HuH-7.5 (cell line): Measurements from ENCODE around the gene MRPS6.

ENCODE experiments used
- DNase-seq: peaks from one replicate; pipeline ENCODE4 v3.0.0; 2011; ENCODE audit warnings: low spot score

MRPS6 gene

GRCh38 chr21:34100790-34101189, 27.4 kb downstream of the MRPS6 start:
- DNase-seq: no peak

DNA sequence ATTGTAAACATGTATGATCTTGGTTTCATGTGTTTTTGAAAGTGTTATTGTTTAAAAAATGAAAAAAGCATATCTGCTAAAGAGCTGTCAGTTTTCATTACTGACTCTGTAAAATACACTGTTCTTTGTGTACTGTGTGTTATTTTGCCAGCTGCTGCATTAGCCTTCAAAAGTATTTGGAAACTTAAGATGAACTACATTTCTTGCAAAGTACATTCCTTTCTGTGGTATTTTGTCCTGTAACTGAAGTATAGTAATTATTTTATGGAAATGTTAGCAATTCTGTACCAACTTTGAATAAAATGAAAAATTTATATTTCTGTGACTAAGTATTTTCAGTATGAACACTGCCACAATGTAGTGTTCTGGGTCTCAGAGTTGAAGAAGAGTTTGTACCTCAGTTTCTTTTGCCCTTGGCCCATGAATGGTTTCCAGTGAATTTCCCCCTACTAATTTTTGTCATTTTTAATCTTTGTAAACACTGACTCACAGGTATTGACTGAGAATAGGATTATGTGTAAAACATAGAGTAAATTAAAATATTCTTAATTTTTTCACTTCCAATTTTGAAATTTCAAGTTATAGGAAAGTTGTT, 32.7 kb downstream of the MRPS6 start:
- DNase-seq: no peak

DNA sequence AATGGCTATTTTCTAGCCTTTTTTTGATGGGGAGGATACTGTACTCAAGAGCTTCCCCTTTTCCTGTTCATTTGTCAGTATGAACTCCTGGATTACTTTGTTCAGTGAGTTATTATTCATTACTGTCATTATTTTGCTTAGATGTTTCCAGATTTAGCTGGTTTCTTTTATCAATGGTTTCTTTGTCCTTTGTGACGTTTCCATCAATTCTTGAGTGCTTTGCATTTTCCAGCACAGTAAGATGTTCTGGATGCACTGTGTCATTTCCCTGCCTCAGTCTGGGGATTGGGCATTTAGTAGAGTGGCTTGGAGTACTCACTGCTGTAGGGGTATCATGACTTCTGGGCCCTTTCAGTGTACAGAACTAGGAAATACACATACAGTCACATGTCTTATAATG, 34.2 kb downstream of the MRPS6 start:
- no peak for DNase-seq

DNA sequence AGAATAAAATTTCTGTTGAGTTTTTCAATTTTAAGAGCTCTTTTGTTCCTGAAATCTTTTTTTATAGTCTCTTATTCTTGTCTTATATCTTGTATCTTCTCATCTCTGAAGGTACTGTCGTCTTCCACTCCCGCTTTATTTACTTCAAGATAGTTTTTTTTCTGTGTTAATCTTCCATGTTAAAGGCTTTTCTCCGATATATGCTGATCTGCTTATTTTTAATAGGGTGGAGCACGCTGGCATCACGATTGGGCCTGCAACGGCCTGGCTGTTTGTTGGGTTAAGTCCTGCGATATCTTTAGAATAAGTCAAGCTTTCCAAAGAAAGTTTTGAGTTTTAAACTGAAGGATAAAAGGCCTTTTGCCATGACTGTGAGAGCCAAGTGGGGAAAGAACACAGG, 35.7 kb downstream of the MRPS6 start:
- DNase-seq: no peak

- DNase-seq: no peak
Observed at GRCh38 chr21:34110594-34111202, 37.3 kb downstream of the MRPS6 start.

GRCh38 chr21:34112316-34113033, 39.1 kb downstream of the MRPS6 start:
- DNase-seq: no peak

- no peak for DNase-seq
Observed at GRCh38 chr21:34113842-34114241, 40.5 kb downstream of the MRPS6 start.

DNA sequence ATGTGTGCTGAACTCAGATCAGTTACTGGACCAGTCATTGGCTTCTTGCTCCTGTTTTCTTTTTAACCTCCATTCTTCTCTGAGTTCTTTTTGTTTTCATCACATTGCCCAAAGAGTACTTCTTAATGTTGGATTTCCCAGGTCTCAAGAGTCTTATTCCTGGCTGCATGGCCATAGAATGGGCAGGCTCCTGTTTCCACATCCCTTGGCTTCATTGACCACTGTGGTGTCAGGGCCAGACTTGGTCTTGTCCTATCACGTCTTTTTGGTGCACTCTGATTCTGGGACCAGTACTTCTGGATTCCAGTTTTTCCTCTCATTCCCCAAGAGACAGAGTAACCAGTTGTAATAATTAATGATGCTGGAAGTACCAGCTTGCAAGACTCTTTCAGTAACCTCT, 41.8 kb downstream of the MRPS6 start:
- DNase-seq: no peak

GRCh38 chr21:34116569-34116968, 43.2 kb downstream of the MRPS6 start:
- no peak for DNase-seq

DNA sequence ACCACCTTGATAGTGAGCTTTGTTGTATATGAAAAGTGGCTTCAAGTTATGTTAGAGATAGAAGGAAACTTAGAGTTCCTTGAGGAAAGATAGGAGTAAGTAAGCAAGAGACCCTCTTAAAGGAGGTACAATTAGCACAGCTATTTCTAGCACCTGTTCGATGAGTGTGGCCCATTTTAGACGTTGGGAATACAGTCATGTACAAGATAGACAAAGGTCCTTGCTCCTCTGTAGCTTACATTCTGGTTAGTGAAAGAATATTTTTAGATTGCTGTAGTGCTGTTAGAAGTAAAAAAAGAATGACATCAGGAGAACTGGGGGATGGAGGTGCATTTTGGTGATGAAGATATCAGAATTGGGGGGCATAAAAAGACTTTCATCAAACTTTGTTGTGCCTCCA, 47.5 kb downstream of the MRPS6 start:
- DNase-seq: no peak

DNA sequence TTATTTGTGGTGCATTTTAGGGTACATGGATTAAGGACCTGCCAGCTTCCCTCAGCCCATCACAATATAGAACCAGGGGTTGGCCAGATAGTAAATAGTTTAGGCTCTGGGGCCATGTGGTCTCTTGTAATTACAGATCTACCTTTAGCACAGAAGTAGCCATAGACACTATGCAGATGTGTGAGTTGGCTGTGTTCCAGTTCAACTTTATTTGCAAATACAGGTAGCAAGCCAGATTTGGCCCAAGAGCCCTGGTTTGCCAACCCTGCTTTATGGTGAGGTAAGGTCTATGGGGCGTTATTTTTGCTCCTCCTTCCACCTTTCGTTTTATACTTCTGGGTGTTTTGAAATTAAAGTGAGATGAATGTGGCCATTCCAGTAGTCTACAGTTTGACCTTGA, 48.7 kb downstream of the MRPS6 start:
- no peak for DNase-seq

- no peak for DNase-seq
Observed at GRCh38 chr21:34123609-34124008, 50.2 kb downstream of the MRPS6 start.

DNA sequence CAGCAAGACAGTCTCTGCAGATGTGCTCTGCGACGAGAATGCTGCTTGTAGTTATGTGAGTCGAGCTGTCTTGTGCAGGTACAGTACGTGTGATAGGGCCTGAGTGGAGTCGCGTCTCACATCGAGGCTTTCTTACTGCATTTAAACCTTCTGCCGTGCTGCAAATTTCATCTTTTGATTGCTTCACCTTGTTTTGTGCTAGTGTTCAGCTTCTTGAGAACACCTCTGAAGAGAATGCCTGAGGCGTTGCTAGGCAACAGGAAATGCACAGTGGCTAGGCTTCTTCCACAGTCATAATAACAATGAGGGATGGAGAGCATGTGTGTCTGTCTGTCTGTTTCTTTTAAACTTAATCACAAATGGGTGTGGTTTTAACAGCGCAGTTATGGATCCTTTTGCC, 52.9 kb downstream of the MRPS6 start:
- DNase-seq: no peak

DNA sequence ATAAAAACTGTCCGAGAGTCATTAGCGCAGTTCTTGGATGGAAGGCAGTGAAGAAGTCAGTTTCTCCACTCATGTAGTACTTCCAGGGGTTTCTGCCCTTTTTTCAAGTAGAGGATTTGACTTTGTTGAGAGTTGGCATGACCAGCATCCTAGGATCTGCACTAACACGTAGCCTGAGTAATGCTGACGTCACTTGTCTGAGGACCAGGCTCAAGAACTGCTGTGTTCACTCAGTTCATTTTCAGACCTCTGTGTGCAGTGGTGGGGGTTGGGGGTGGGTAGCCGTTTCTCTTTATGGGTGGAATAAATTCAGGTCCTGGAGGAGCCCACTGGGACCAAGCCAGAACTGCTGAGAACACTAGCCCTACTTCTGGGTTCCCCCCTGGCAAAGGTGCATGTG, 53.3 kb downstream of the MRPS6 start:
- DNase-seq: no peak

DNA sequence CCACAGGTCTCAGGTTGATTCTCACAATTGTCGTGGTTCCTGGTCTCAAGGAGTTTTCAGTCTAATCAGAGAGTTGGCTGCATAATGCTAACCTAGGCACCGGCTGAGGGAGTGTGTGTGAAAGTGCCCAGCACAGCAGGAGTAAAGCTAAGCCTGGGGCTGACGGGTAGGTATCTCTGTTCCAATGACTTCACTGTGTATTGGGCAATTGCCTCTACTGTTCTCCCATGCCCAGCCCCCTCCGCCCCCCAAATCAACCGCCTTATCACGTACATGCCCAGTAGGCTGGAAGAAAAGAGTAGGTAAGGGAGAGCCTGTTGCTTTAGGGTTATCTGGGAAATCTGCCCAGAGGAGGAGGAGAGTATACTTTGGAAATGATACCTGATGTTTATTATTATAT, 54.7 kb downstream of the MRPS6 start:
- DNase-seq: no peak

DNA sequence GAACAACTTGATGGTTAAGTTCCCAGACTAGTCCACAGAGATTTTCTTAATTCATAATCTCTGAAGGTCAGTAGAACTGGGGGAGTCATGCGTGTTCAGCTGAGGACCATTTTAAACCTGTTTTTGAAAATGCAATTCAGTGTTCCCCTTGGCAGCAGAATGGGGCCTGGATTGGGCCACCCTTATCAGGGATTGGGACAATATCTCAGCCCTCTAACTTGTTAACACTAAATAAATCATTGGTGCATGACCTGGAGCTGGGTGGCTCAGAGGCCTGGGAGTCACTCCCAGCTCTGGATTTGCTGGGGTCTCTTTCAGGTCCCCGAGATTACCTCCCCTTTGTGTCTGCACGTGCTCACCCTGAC, 55.3 kb downstream of the MRPS6 start:
- DNase-seq: no peak

DNA sequence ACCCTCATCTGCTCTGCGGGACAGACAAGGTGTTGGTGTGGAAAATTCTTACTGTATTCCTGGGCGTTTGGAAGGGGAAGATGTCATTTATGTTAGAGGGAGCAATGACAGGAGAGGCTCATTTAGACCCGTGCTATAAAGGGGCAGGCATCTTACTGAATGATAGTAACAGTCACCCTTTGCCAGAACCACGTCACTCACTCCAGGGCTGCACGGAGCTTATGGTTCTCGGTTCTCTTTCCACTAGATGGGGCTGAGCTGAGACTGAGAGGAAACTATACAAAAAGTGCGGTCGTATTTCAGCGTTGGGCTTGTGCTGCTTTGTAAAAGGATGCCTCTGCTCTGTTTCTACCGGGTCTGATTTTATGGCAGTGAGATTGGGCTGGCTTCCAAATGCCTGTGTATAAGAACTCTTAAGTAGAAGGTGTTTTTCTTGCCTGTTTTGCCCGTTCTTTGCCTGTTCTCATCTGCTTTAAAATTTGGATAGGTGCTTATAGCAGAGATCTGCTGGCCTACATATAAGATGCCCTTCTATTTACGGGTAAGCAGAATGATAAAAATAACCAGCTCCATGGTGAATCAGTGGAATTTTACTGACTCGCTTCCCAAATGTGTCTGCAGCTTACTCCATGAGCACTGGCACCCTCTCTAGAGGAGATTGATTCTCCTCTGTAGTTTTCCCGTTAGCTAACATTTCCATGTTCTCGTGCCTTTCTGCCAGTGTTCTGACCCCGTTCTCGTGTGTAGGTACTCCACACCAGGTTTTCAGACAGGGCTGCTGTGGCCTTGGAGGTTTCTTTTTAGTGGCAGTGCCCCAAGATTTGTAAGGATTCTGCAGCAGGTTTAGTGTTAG, 55.9 kb downstream of the MRPS6 start:
- DNase-seq: no peak

GRCh38 chr21:34129901-34130715, 56.7 kb downstream of the MRPS6 start:
- DNase-seq: no peak

- no peak for DNase-seq
Observed at GRCh38 chr21:34130716-34130985, 57.3 kb downstream of the MRPS6 start.

DNA sequence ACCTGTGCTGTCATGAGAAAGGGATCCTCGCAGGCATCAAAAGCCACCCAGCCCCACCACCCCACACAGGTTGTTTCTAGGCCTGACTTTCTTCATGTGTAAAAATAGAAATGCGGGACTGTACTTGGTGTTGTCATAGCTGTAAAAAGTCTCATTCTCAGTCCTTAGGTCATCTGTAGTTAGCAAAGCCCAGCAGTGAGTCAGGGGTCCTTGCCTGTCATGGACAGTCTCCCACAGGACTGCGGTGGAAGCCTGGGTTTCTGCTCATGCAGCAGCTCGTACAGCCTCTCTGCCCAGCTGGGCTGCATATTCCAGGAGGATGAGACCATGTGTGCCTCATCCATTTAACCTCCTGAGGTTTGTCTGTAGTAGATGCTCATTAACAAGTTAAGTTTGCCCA, 58.2 kb downstream of the MRPS6 start:
- no peak for DNase-seq

DNA sequence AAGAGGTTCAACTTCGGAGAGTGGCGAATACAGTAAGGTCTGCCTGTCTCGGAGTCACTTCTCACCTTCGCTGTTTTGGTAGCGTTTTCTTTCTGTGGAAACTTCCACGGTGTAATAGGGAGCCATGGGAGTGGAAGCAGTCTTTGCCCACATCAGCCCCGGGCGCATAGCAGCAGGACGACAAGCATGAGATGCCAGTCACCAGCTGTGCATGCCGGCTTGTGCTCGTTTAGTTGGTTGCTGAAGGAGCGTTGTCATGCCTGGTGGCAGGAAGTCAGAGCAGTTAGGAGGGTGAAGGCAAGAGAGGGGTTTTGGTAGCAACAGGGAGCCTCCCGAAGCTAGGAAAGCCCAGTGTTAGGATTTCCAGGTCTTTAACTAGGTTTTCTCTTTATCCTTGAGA, 58.8 kb downstream of the MRPS6 start:
- DNase-seq: no peak

GRCh38 chr21:34132926-34133325, 59.5 kb downstream of the MRPS6 start:
- no peak for DNase-seq
